ENCODE measurements around the gene TNS1. TPM values are rescaled to one million over a fixed set of nuclear protein-coding genes. Genes with fewer than 3 reads are reported as not detected.

The TNS1 gene
- total RNA-seq, 1 experiment from 2014 or later, result 0.49 TPM

- ATAC-seq, result no peak
- intact Hi-C loops (cut with micrococcal nuclease; ENCODE audit: unreplicated experiment), result no loop called here
Measured at GRCh38 chr2:217803653-217803960, 199.2 kb downstream of the TNS1 start.

GRCh38 chr2:217802876-217803652 lies 199.7 kb downstream of the TNS1 start:
- Histone ChIP-seq H3K9me3 (ENCODE audit: control insufficient read depth, insufficient read depth, low read depth, low read length) (no peaks in the 10 kb centered on the region), H3K36me3 (ENCODE audit: control insufficient read depth, insufficient read depth, low read length) (no peaks in the 10 kb centered on the region), H3K27ac (ENCODE audit: low read length) (no peak overlapping the region), H3K27me3 (ENCODE audit: control insufficient read depth, insufficient read depth, low read length) (no peaks in the 10 kb centered on the region), H3K4me3 (ENCODE audit: low read depth in 2 of 2, low read length in 2 of 2) (no peak overlapping the region), H3K4me1 (ENCODE audit: control insufficient read depth, insufficient read depth, low read length) (no peaks in the 10 kb centered on the region)
- no peak for ATAC-seq
- intact Hi-C loops (cut with micrococcal nuclease; ENCODE audit: unreplicated experiment), result no loop called here
- DNase-seq (ENCODE audit: low read depth, low spot score), result no peak
- POLR2A ChIA-PET, result no interaction called here
- CTCF ChIA-PET, result interaction anchor here (0.7 kb wide), 1 partner anchor 95 kb away, joined by 3 read pairs; no protein-coding TSS in a partner anchor
- in situ Hi-C loops (cut with HindIII; ENCODE audit: low pct_unique_long_range_greater_than_20kb, low sequenced_read_pairs), result no loop called here
- no TSS peak for BruUV-seq (replicated peaks)
- TF ChIP-seq POLR2AphosphoS5 (IDR thresholded peaks at IDR 0.05; ENCODE audit: low read depth, low read length) (no peak), REST (IDR thresholded peaks at IDR 0.05; ENCODE audit: insufficient read depth in 1 of 2, low read depth in 2 of 2, low read length in 1 of 2) (no peak), TCF7L2 (IDR thresholded peaks at IDR 0.05; ENCODE audit: low read depth, low read length) (no peak), SIN3A (IDR thresholded peaks at IDR 0.05; ENCODE audit: borderline replicate concordance, insufficient read depth, low read depth, low read length) (no peak), CTCF (IDR thresholded peaks at IDR 0.05) (no peak)

More at GRCh38 chr2:217803653-217803960, 199.2 kb downstream of the TNS1 start:
- in situ Hi-C loops (cut with HindIII; ENCODE audit: low pct_unique_long_range_greater_than_20kb, low sequenced_read_pairs), result no loop called here
- Histone ChIP-seq H3K4me1 (ENCODE audit: control insufficient read depth, insufficient read depth, low read length) (no peaks in the 10 kb centered on the region), H3K36me3 (ENCODE audit: control insufficient read depth, insufficient read depth, low read length) (no peaks in the 10 kb centered on the region), H3K27me3 (ENCODE audit: control insufficient read depth, insufficient read depth, low read length) (no peaks in the 10 kb centered on the region; the same call in 1 of the 2 replicates), H3K27ac (ENCODE audit: low read length) (no peak overlapping the region), H3K4me3 (ENCODE audit: low read depth in 2 of 2, low read length in 2 of 2) (no peak overlapping the region), H3K9me3 (ENCODE audit: control insufficient read depth, insufficient read depth, low read depth, low read length) (no peaks in the 10 kb centered on the region)
- ChIA-PET CTCF (no interaction called here), POLR2A (no interaction called here)
- BruUV-seq (replicated peaks), result no TSS peak
- DNase-seq (ENCODE audit: low read depth, low spot score), result no peak
- TF ChIP-seq CTCF (IDR thresholded peaks at IDR 0.05) (no peak), POLR2AphosphoS5 (IDR thresholded peaks at IDR 0.05; ENCODE audit: low read depth, low read length) (no peak)

All from Panc1 (cell line).